Measurements from ENCODE around the gene CYLD. TPM values are rescaled to one million over a fixed set of nuclear protein-coding genes. Genes with fewer than 3 reads are reported as not detected.

The CYLD gene
- total RNA-seq, 1 donor from 2014 or later: 27.9 TPM

DNA sequence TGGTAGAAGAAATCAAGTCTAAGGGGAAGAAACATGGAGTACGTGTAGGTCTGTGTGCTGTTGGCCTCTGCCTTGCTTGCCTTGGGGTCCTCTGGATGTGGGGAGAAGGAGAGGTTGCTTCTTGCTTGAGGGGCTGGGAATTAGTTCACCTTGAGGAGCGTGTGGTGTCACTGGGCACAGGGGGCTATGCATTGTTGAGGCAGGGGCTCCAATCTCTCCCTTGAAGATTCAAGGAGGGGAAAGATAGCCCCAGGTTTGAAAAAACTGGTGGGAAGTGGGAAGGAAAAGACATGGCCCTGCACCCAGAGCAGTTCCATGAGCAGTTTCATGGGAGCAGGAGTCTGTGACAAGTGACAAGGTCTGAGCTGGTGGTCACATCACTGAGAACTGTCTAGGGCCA, 103.4 kb downstream of the CYLD start:
- H3K4me3 ChIP-seq (ENCODE audit: low read depth, low read length): no peak overlapping the region
- DNase-seq (ENCODE audit: low read depth) (no peak), FAIRE-seq (no peak)
- no peaks in the 10 kb centered on the region for H3K36me3 ChIP-seq (ENCODE audit: control insufficient read depth, insufficient read depth, low read length)
- TF ChIP-seq, protein P1, sequence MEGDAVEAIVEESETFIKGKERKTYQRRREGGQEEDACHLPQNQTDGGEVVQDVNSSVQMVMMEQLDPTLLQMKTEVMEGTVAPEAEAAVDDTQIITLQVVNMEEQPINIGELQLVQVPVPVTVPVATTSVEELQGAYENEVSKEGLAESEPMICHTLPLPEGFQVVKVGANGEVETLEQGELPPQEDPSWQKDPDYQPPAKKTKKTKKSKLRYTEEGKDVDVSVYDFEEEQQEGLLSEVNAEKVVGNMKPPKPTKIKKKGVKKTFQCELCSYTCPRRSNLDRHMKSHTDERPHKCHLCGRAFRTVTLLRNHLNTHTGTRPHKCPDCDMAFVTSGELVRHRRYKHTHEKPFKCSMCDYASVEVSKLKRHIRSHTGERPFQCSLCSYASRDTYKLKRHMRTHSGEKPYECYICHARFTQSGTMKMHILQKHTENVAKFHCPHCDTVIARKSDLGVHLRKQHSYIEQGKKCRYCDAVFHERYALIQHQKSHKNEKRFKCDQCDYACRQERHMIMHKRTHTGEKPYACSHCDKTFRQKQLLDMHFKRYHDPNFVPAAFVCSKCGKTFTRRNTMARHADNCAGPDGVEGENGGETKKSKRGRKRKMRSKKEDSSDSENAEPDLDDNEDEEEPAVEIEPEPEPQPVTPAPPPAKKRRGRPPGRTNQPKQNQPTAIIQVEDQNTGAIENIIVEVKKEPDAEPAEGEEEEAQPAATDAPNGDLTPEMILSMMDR (IDR thresholded peaks at IDR 0.05; ENCODE audit: insufficient read depth, low read length, severe bottlenecking): no peak
- H3K27me3 ChIP-seq (ENCODE audit: control insufficient read depth, insufficient read depth, low read length): no peaks in the 10 kb centered on the region

DNA sequence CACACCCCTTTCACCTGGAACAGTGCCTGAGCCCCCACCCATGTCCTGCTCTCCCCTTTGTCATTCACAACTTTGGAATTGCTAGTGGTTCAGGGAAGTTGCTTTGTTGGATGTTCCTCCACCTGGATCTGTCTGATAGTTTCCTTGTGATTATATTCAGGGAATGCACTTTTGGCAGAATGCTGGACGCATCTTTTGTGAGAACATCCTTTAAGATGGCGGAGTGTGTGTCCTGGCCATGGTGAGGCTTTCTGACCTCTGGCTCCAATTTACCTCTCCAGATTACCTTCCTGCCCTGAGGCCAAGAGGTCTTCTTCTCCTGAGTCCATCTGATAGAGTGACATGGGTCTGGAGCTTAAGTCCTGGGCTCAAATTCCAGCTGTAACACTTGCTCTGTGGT, 104.6 kb downstream of the CYLD start:
- TF ChIP-seq, protein P1 (IDR thresholded peaks at IDR 0.05; ENCODE audit: insufficient read depth, low read length, severe bottlenecking): no peak
- DNase-seq (ENCODE audit: low read depth): no peak
- no peaks in the 10 kb centered on the region for H3K27me3 ChIP-seq (ENCODE audit: control insufficient read depth, insufficient read depth, low read length)
- H3K4me3 ChIP-seq (ENCODE audit: low read depth, low read length): no peak overlapping the region
- no peaks in the 10 kb centered on the region for H3K36me3 ChIP-seq (ENCODE audit: control insufficient read depth, insufficient read depth, low read length)
- no peak for FAIRE-seq

DNA sequence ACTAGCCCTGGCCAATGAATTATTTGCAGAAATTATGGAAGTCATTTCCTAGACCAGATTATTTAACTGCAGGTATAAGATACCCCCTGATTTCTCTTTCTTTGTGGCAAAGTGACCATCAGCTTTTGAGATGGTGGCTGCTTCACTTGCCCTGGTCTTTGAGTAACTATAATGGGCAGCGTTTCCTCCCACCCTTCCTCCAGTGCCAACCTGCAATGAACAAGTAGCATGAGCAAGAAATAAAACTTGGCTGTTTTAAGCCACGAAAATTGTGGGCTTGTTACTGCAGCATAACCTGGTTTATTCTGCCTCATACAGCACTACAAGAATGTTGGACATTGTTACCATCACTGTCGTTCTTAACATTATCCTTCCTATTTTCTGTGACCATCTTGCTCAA, 105.3 kb downstream of the CYLD start:
- Histone ChIP-seq H3K36me3 (ENCODE audit: control insufficient read depth, insufficient read depth, low read length) (no peaks in the 10 kb centered on the region), H3K4me3 (ENCODE audit: low read depth, low read length) (no peak overlapping the region), H3K27me3 (ENCODE audit: control insufficient read depth, insufficient read depth, low read length) (no peaks in the 10 kb centered on the region)
- FAIRE-seq (no peak), DNase-seq (ENCODE audit: low read depth) (no peak)
- TF ChIP-seq, protein P1 (IDR thresholded peaks at IDR 0.05; ENCODE audit: insufficient read depth, low read length, severe bottlenecking): no peak

DNA sequence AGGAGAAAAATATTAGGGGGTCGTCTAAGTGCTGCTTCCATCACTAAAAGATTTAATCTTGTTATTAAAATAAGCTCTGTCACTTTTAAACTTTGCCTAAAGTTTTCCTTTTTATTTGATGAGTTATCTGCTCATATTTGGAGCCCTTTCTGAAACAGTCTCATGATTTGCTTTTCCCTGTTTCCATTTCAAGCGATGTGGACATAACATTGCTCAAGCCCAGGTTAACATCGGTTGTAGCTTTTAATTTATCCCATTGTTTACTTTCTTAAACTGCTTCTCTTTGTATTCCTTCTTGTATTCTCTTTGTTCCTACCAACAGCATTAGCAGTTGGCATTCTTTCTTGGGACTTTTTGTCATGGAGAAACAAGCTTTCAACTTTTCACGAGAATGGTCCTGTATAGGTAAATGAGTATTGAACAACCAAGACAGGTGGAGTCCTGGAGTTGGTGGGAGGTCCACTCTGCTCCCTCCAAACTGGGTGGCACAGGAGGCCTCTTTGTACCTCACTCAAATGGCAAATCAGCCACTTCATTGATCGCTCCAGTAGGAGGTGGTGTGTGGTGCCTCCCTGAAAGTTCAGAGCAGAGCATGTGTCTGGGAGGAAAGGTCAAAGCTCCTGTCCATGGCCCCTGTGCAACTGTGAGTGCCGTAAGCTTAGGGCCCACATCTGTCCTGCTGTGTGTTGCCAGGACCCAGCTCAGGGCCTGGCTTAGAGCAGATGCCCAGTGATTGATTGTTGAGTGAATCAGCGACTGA, 107.0 kb downstream of the CYLD start:
- TF ChIP-seq, protein P1 (IDR thresholded peaks at IDR 0.05; ENCODE audit: insufficient read depth, low read length, severe bottlenecking): no peak
- Histone ChIP-seq H3K36me3 (ENCODE audit: control insufficient read depth, insufficient read depth, low read length) (no peaks in the 10 kb centered on the region), H3K27me3 (ENCODE audit: control insufficient read depth, insufficient read depth, low read length) (no peaks in the 10 kb centered on the region), H3K4me3 (ENCODE audit: low read depth, low read length) (no peak overlapping the region)
- FAIRE-seq (peak; percentile 18), DNase-seq (ENCODE audit: low read depth) (no peak)

Other genes with a start within 250 kb of the CYLD start
- under 0.01 TPM in 2 replicates for gene NKD1, start 193.7 kb upstream of the CYLD start, total RNA-seq
- not detected in 2 replicates for gene SNX20, start 60.8 kb upstream of the CYLD start, total RNA-seq
- 2.4 and 11.6 TPM in 2 replicates for gene NOD2, start 48.5 kb upstream of the CYLD start, total RNA-seq